CD14-positive monocyte (primary cell): ENCODE results near the gene HNRNPLL. TPM values are rescaled to one million over a fixed set of nuclear protein-coding genes. Genes with fewer than 3 reads are reported as not detected.

Experiments
- DNase-seq, 3 donors: peaks; one replicate each; pipeline ENCODE4 v3.0.0-alpha.2; 2011 to 2022
- H2AFZ ChIP-seq: 2 replicates; pipeline ENCODE4 v1.6.0; 2012; ENCODE audit warnings: mild to moderate bottlenecking, low read depth, low read length, inconsistent platforms; ENCODE audit not compliant: insufficient read depth, poor library complexity, severe bottlenecking
- H3K27ac ChIP-seq, 2 donors: 1 replicate in 1 of 2; 2 replicates in 1 of 2; pipeline ENCODE4 v1.5.1; 2012 to 2013; ENCODE audit warnings: low read length in 2 of 2, control low read depth in 1 of 2, inconsistent platforms in 1 of 2, low read depth in 1 of 2, mild to moderate bottlenecking in 1 of 2
- H3K27me3 ChIP-seq, 2 donors: one replicate each; pipeline versions ENCODE4 v1.6.0 to v1.6.1; 2011 to 2013; ENCODE audit warnings: low read length in 2 of 2; ENCODE audit not compliant: control insufficient read depth in 2 of 2, insufficient read depth in 2 of 2
- H3K36me3 ChIP-seq, 2 donors: replicated peaks in 1 of 2; 1 replicate in 1 of 2; 2 replicates in 1 of 2; pipeline versions ENCODE4 v1.5.1 to v1.6.1; 2012 to 2013; ENCODE audit warnings: low read length in 2 of 2, control low read depth in 1 of 2, inconsistent platforms in 1 of 2, mild to moderate bottlenecking in 1 of 2; ENCODE audit not compliant: insufficient read depth in 2 of 2, control insufficient read depth in 1 of 2
- H3K4me1 ChIP-seq, 2 donors: 1 replicate in 1 of 2; 2 replicates in 1 of 2; pipeline versions ENCODE4 v1.5.1 to v1.6.1; 2012 to 2013; ENCODE audit warnings: low read length in 2 of 2, control low read depth in 1 of 2, inconsistent platforms in 1 of 2, mild to moderate bottlenecking in 1 of 2, moderate library complexity in 1 of 2; ENCODE audit not compliant: insufficient read depth in 2 of 2, control insufficient read depth in 1 of 2
- H3K4me2 ChIP-seq: replicated peaks from 2 replicates; pipeline ENCODE3; 2012; ENCODE audit warnings: low read length, moderate library complexity, mild to moderate bottlenecking; ENCODE audit not compliant: poor library complexity, severe bottlenecking; ENCODE audit errors: extremely low read depth
- H3K4me3 ChIP-seq, 3 experiments: fragments of 200-600 bp in 1 of 3; sonication (generic) in 1 of 3; replicated peaks in 1 of 3; 1 replicate in 2 of 3; 2 replicates in 1 of 3; pipeline ENCODE4 v1.5.1; 2011 to 2013; ENCODE audit warnings: low read length in 3 of 3, mild to moderate bottlenecking in 3 of 3, control low read depth in 2 of 3, low read depth in 2 of 3, inconsistent platforms in 1 of 3, moderate library complexity in 1 of 3
- H3K79me2 ChIP-seq: 2 replicates; pipeline ENCODE4 v1.6.0; 2012; ENCODE audit warnings: mild to moderate bottlenecking, control low read depth, inconsistent platforms, low read length, moderate library complexity; ENCODE audit not compliant: insufficient read depth
- H3K9ac ChIP-seq: 2 replicates; pipeline ENCODE4 v1.6.0; 2017; ENCODE audit warnings: low read length, mild to moderate bottlenecking; ENCODE audit not compliant: insufficient read depth, poor library complexity, severe bottlenecking
- H3K9me3 ChIP-seq, 2 donors: replicated peaks in 1 of 2; 1 replicate in 1 of 2; 2 replicates in 1 of 2; pipeline versions ENCODE4 v1.5.1 to v1.6.1; 2012 to 2013; ENCODE audit warnings: low read length in 2 of 2, control low read depth in 1 of 2; ENCODE audit not compliant: control insufficient read depth in 1 of 2, insufficient read depth in 1 of 2
- H4K20me1 ChIP-seq: 2 replicates; pipeline ENCODE4 v1.6.0; 2012; ENCODE audit warnings: mild to moderate bottlenecking, low read length, control low read depth, moderate library complexity; ENCODE audit not compliant: insufficient read depth
- H3K27ac Mint-ChIP-seq, 7 donors: one replicate each; pipeline ENCODE4 v1.8.0; 2020; ENCODE audit warnings: mild to moderate bottlenecking in 7 of 7, mixed read lengths in 7 of 7, moderate library complexity in 6 of 7, inconsistent platforms in 2 of 7
- H3K27me3 Mint-ChIP-seq, 3 donors: one replicate each; pipeline ENCODE4 v1.8.0; 2021 to 2022; ENCODE audit warnings: low read depth in 3 of 3, mild to moderate bottlenecking in 3 of 3, mixed read lengths in 3 of 3, moderate library complexity in 3 of 3, inconsistent platforms in 1 of 3
- H3K36me3 Mint-ChIP-seq, 2 donors: one replicate each; pipeline ENCODE4 v1.8.0; 2020; ENCODE audit warnings: mixed read lengths in 2 of 2, inconsistent platforms in 1 of 2, mild to moderate bottlenecking in 1 of 2
- H3K4me1 Mint-ChIP-seq: one replicate; pipeline ENCODE4 v1.8.0; 2020; ENCODE audit warnings: mild to moderate bottlenecking, mixed read lengths
- H3K4me3 Mint-ChIP-seq, 2 donors: one replicate each; pipeline ENCODE4 v1.8.0; 2020; ENCODE audit warnings: mild to moderate bottlenecking in 2 of 2, mixed read lengths in 2 of 2, moderate library complexity in 1 of 2
- H3K9me3 Mint-ChIP-seq, 7 donors: one replicate each; pipeline ENCODE4 v1.8.0; 2020 to 2022; ENCODE audit warnings: mixed read lengths in 7 of 7, mild to moderate bottlenecking in 6 of 7, moderate library complexity in 6 of 7, inconsistent platforms in 2 of 7
- CTCF ChIP-seq: fragments of 200-600 bp; IDR thresholded peaks from one replicate; pipeline ENCODE4 v1.8.0; 2022; ENCODE audit warnings: antibody characterized with exemption, mild to moderate bottlenecking
- WGBS: methylation state at CpG from one replicate; pipeline ENCODE4 v1.1.5; 2013; ENCODE audit warnings: missing lambda C conversion rate; ENCODE audit not compliant: insufficient coverage; 5-methylcytosine and 5-hydroxymethylcytosine counted together
- intact Hi-C, 2 donors: fragments of 100-400 bp; cut with micrococcal nuclease; formaldehyde crosslinking; loops; one replicate each; pipeline versions ENCODE4 v1.15.0 to v1.15.1; 2023
- polyA plus RNA-seq, 3 donors: library from polyadenylated mRNA; depleted of rRNA in 1 of 3; unstranded in 2 of 3; stranded (reverse) in 1 of 3; fragments of 300-500 nt in 2 of 3; fragments of >200 nt in 1 of 3; fragmentation: Illumina TruSeq in 2 of 3; gene quantifications; 1 replicate in 2 of 3; 2 replicates in 1 of 3; pipeline ENCODE4 v1.2.3, GENCODE V29; 2012 to 2021

Gene HNRNPLL
- polyA plus RNA-seq, 3 donors = 12.4 to 16.8 (median 13.8) TPM

GRCh38 chr2:38583524-38583923 lies 19.2 kb downstream of the HNRNPLL start:
- peaks cover 55 to 60% of the 10 kb centered on the region in 2 donors for H3K36me3 Mint-ChIP-seq
- peaks cover 3% of the 10 kb centered on the region for H3K4me1 Mint-ChIP-seq
- Histone ChIP-seq H3K9ac (no peak overlapping the region), H3K27me3 (no peaks in the 10 kb centered on the region), H3K4me1 (no peaks in the 10 kb centered on the region), H3K4me2 (no peak overlapping the region), H2AFZ (no peak overlapping the region), H4K20me1 (peaks cover 37% of the 10 kb centered on the region), H3K79me2 (peaks cover 36% of the 10 kb centered on the region), H3K4me3 (no peak overlapping the region), H3K9me3 (no peaks in the 10 kb centered on the region), H3K36me3 (peaks cover 33 to 88% of the 10 kb centered on the region in 2 donors), H3K27ac (no peak overlapping the region)
- intact Hi-C loops = loop anchor here (5.0 kb wide), 2 partner anchors 144 to 159 kb away; no protein-coding TSS in a partner anchor
- H3K27me3 Mint-ChIP-seq = no peaks in the 10 kb centered on the region
- H3K4me3 Mint-ChIP-seq = no peak overlapping the region
- no peak overlapping the region for H3K27ac Mint-ChIP-seq
- no peak for TF ChIP-seq CTCF
- no CpG with 5 or more reads among the region's 3 CpGs for WGBS
- DNase-seq = no peak
- no peaks in the 10 kb centered on the region for H3K9me3 Mint-ChIP-seq

GRCh38 chr2:38581193-38582147 lies 21.3 kb downstream of the HNRNPLL start:
- H3K4me1 Mint-ChIP-seq = no peaks in the 10 kb centered on the region
- H3K79me2 ChIP-seq = peaks cover 16% of the 10 kb centered on the region

More at GRCh38 chr2:38581193-38582147, 21.3 kb downstream of the HNRNPLL start:
- Histone ChIP-seq H3K27ac (no peak overlapping the region), H3K9me3 (no peaks in the 10 kb centered on the region), H3K36me3 (peaks cover 40 to 91% of the 10 kb centered on the region in 2 donors), H3K4me1 (no peaks in the 10 kb centered on the region), H3K9ac (no peak overlapping the region), H3K4me2 (no peak overlapping the region), H4K20me1 (peaks cover 19% of the 10 kb centered on the region), H3K27me3 (no peaks in the 10 kb centered on the region), H2AFZ (no peak overlapping the region), H3K4me3 (no peak overlapping the region)
- Mint-ChIP-seq H3K9me3 (no peaks in the 10 kb centered on the region), H3K4me3 (no peak overlapping the region), H3K27me3 (no peaks in the 10 kb centered on the region), H3K36me3 (peaks cover 59 to 63% of the 10 kb centered on the region in 2 donors), H3K27ac (no peak overlapping the region)
- no CpG with 5 or more reads among the region's 9 CpGs for WGBS
- intact Hi-C loops = loop anchor here (5.0 kb wide), 2 partner anchors 146 to 161 kb away; no protein-coding TSS in a partner anchor
- DNase-seq = peak; percentile 53 to 77 (median 64)
- TF ChIP-seq CTCF = peak; percentile 82
